ENCODE measurements around the gene UTF1. TPM values are rescaled to one million over a fixed set of nuclear protein-coding genes. Genes with fewer than 3 reads are reported as not detected.
"Not testable (repeated sequence)": the region's sequence is repeated elsewhere in the genome, so short reads cannot be mapped to it uniquely, and the experiment has no call there.

The UTF1 gene
- total RNA-seq, 1 donor from 2014 or later, result not detected

- Mint-ChIP-seq H3K27ac (ENCODE audit: unreplicated experiment) (no peak overlapping the region), H3K9me3 (ENCODE audit: low read depth) (no peaks in the 10 kb centered on the region), H3K36me3 (ENCODE audit: low read depth) (no peaks in the 10 kb centered on the region), H3K4me1 (ENCODE audit: low read depth) (no peaks in the 10 kb centered on the region), H3K27me3 (ENCODE audit: low read depth) (peaks cover 41% of the 10 kb centered on the region), H3K4me3 (ENCODE audit: unreplicated experiment) (no peak overlapping the region)
- TF ChIP-seq CTCF (IDR thresholded peaks at IDR 0.05), result no peak
- no peak for DNase-seq (ENCODE audit: low spot score)
Measured at GRCh38 chr10:133219782-133220181, 10.2 kb upstream of the UTF1 start.

GRCh38 chr10:133221331-133221730 lies 8.7 kb upstream of the UTF1 start:
- DNase-seq (ENCODE audit: low spot score), result no peak
- Mint-ChIP-seq H3K9me3 (ENCODE audit: low read depth) (no peaks in the 10 kb centered on the region), H3K27ac (ENCODE audit: unreplicated experiment) (no peak overlapping the region), H3K4me3 (ENCODE audit: unreplicated experiment) (no peak overlapping the region), H3K36me3 (ENCODE audit: low read depth) (no peaks in the 10 kb centered on the region), H3K4me1 (ENCODE audit: low read depth) (peaks cover 9% of the 10 kb centered on the region), H3K27me3 (ENCODE audit: low read depth) (peaks cover 41% of the 10 kb centered on the region)
- TF ChIP-seq CTCF (IDR thresholded peaks at IDR 0.05), result no peak

DNA sequence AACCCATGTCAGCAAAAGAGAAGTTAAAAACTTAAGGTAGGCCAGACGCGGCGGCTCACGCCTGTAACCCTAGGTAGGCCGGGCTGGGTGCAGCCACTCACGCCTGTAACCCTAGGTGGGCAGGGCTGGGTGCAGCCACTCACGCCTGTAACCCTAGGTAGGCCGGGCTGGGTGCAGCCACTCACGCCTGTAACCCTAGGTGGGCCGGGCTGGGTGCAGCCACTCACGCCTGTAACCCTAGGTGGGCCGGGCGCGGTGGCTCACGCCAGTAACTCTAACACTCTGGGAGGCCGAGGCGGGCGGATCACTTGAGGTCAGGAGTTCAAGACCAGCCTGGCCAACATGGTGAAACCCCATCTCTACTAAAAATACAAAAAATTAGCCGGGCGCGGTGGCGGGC lies 8.3 kb upstream of the UTF1 start:
- not testable (repeated sequence) for H3K27ac Mint-ChIP-seq (ENCODE audit: unreplicated experiment)

GRCh38 chr10:133224076-133224475 lies 5.9 kb upstream of the UTF1 start:
- no peak for TF ChIP-seq CTCF (IDR thresholded peaks at IDR 0.05)
- H3K9me3 Mint-ChIP-seq (ENCODE audit: low read depth), result no peaks in the 10 kb centered on the region
- H3K4me3 Mint-ChIP-seq (ENCODE audit: unreplicated experiment), result no peak overlapping the region
- peaks cover 12% of the 10 kb centered on the region for H3K4me1 Mint-ChIP-seq (ENCODE audit: low read depth)
- no peaks in the 10 kb centered on the region for H3K36me3 Mint-ChIP-seq (ENCODE audit: low read depth)
- H3K27ac Mint-ChIP-seq (ENCODE audit: unreplicated experiment), result no peak overlapping the region
- peaks cover 49% of the 10 kb centered on the region for H3K27me3 Mint-ChIP-seq (ENCODE audit: low read depth)
- no peak for DNase-seq (ENCODE audit: low spot score)

More for the DNA sequence above, 8.3 kb upstream of the UTF1 start:
- H3K4me3 Mint-ChIP-seq (ENCODE audit: unreplicated experiment); DNase-seq (ENCODE audit: low spot score); H3K36me3 Mint-ChIP-seq (ENCODE audit: low read depth); H3K9me3 Mint-ChIP-seq (ENCODE audit: low read depth): not testable (repeated sequence)
- Mint-ChIP-seq H3K4me1 (ENCODE audit: low read depth) (peaks cover 12% of the 10 kb centered on the region), H3K27me3 (ENCODE audit: low read depth) (peaks cover 40% of the 10 kb centered on the region)

DNA sequence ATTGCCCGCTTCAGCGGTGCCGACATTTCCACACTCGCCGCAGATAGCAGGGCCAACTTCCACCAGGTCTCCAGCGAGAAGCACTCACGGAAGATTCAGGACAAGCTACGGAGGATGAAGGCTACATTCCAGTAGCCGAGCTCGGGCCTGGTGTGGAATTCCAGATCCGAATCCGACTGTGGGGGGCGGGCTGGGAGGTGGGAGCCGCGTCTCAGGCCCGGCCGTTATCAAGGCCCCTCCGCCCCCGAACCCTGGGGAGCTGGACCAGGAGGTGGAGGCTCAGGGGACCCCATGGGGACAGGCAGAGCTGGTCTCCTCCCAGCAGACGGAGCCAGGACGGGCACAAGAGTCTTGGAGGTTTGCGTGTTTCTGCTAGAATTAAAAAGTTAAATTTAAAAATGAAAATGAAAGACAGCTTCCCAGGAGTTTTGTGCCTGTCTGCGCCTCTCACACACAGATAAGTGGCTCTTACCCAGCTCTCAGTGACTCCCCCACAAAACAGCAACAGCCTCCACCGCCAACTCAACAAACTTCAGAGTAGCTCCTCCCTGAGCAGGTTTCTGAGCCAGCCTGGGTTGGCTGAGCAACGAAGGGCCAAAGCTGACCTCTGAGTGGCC lies 5.2 kb upstream of the UTF1 start:
- Mint-ChIP-seq H3K27ac (ENCODE audit: unreplicated experiment) (no peak overlapping the region), H3K4me3 (ENCODE audit: unreplicated experiment) (no peak overlapping the region), H3K36me3 (ENCODE audit: low read depth) (no peaks in the 10 kb centered on the region), H3K27me3 (ENCODE audit: low read depth) (peaks cover 48% of the 10 kb centered on the region), H3K4me1 (ENCODE audit: low read depth) (peaks cover 15% of the 10 kb centered on the region), H3K9me3 (ENCODE audit: low read depth) (no peaks in the 10 kb centered on the region)
- no peak for TF ChIP-seq CTCF (IDR thresholded peaks at IDR 0.05)
- DNase-seq (ENCODE audit: low spot score), result no peak

GRCh38 chr10:133225707-133226191 lies 4.3 kb upstream of the UTF1 start:
- Mint-ChIP-seq H3K4me1 (ENCODE audit: low read depth) (peaks cover 15% of the 10 kb centered on the region), H3K9me3 (ENCODE audit: low read depth) (no peaks in the 10 kb centered on the region), H3K4me3 (ENCODE audit: unreplicated experiment) (no peak overlapping the region), H3K27me3 (ENCODE audit: low read depth) (peaks cover 47% of the 10 kb centered on the region), H3K27ac (ENCODE audit: unreplicated experiment) (no peak overlapping the region), H3K36me3 (ENCODE audit: low read depth) (no peaks in the 10 kb centered on the region)
- DNase-seq (ENCODE audit: low spot score), result no peak
- TF ChIP-seq CTCF (IDR thresholded peaks at IDR 0.05), result no peak

All from chondrocyte (in vitro differentiated cells).